ENCODE measurements around the gene PHRF1.

Gene PHRF1

GRCh38 chr11:548700-549603 is 27.3 kb upstream of the PHRF1 start:
- no peak for TF ChIP-seq CTCF (IDR thresholded peaks at IDR 0.05; ENCODE audit: insufficient read depth, low read length, missing control alignments)

GRCh38 chr11:550021-550745 is 26.1 kb upstream of the PHRF1 start:
- no peak for DNase-seq (ENCODE audit: low read depth, low spot score)
- no peak overlapping the region for H3K4me3 ChIP-seq (ENCODE audit: low read depth, low read length)
- POLR2A ChIA-PET = no interaction called here
- CTCF ChIA-PET = no interaction called here
- no peak for TF ChIP-seq CTCF (IDR thresholded peaks at IDR 0.05; ENCODE audit: insufficient read depth, low read length, missing control alignments)

More at GRCh38 chr11:548700-549603, 27.3 kb upstream of the PHRF1 start:
- DNase-seq (ENCODE audit: low read depth, low spot score) = no peak
- H3K4me3 ChIP-seq (ENCODE audit: low read depth, low read length) = no peak overlapping the region
- POLR2A ChIA-PET = no interaction called here
- CTCF ChIA-PET = interaction anchor here (1.1 to 2.8 kb wide), 2 partner anchors 8 to 180 kb away, joined by 4 to 13 read pairs; no protein-coding TSS in a partner anchor

- H3K4me3 ChIP-seq (ENCODE audit: low read depth, low read length) = no peak overlapping the region
- TF ChIP-seq CTCF (IDR thresholded peaks at IDR 0.05; ENCODE audit: insufficient read depth, low read length, missing control alignments) = no peak
- ChIA-PET CTCF (no interaction called here), POLR2A (no interaction called here)
- no peak for DNase-seq (ENCODE audit: low read depth, low spot score)
Measured at GRCh38 chr11:550746-551085, 25.6 kb upstream of the PHRF1 start.

GRCh38 chr11:551131-551530 is 25.1 kb upstream of the PHRF1 start:
- TF ChIP-seq CTCF (IDR thresholded peaks at IDR 0.05; ENCODE audit: insufficient read depth, low read length, missing control alignments) = no peak
- no peak overlapping the region for H3K4me3 ChIP-seq (ENCODE audit: low read depth, low read length)
- no peak for DNase-seq (ENCODE audit: low read depth, low spot score)
- ChIA-PET CTCF (no interaction called here), POLR2A (interaction anchor here (0.6 kb wide), 1 partner anchor 18 kb away, joined by 3 read pairs; no protein-coding TSS in a partner anchor)

- no peak for DNase-seq (ENCODE audit: low read depth, low spot score)
- ChIA-PET CTCF (interaction anchor here (1.4 kb wide), 1 partner anchor 15 kb away, joined by 5 read pairs; the partner anchor contains the start of gene LRRC56), POLR2A (interaction anchor here (0.6 kb wide), 1 partner anchor 17 kb away, joined by 3 read pairs; no protein-coding TSS in a partner anchor)
- H3K4me3 ChIP-seq (ENCODE audit: low read depth, low read length) = no peak overlapping the region
- no peak for TF ChIP-seq CTCF (IDR thresholded peaks at IDR 0.05; ENCODE audit: insufficient read depth, low read length, missing control alignments)
Measured at GRCh38 chr11:551596-551995, 24.7 kb upstream of the PHRF1 start.
